Endodermal cell (in vitro differentiated cells): ENCODE data around the gene IFNA5. TPM values are rescaled to one million over a fixed set of nuclear protein-coding genes. Genes with fewer than 3 reads are reported as not detected.

Experiments used
- DNase-seq: peaks from one replicate; pipeline ENCODE4 v3.0.0-alpha.2; 2017
- H3K27ac ChIP-seq: 2 replicates; pipeline ENCODE4 v1.5.1; 2013; ENCODE audit warnings: mild to moderate bottlenecking, low read depth, low read length, moderate library complexity
- H3K27me3 ChIP-seq: 2 replicates; pipeline ENCODE4 v1.6.1; 2013; ENCODE audit warnings: mild to moderate bottlenecking, low read length, moderate library complexity; ENCODE audit not compliant: insufficient read depth, control insufficient read depth, poor library complexity, severe bottlenecking
- H3K36me3 ChIP-seq: 2 replicates; pipeline ENCODE4 v1.7.0; 2013; ENCODE audit warnings: mild to moderate bottlenecking, low read length, moderate library complexity; ENCODE audit not compliant: control insufficient read depth, insufficient read depth
- H3K4me1 ChIP-seq: one replicate; pipeline ENCODE4 v1.7.0; 2013; ENCODE audit warnings: low read length; ENCODE audit not compliant: control insufficient read depth, insufficient read depth
- H3K4me3 ChIP-seq: 2 replicates; pipeline ENCODE4 v1.5.1; 2013; ENCODE audit warnings: mild to moderate bottlenecking, low read length, moderate library complexity
- H3K9ac ChIP-seq: 2 replicates; pipeline ENCODE4 v1.6.1; 2013; ENCODE audit warnings: mild to moderate bottlenecking, low read length, moderate library complexity; ENCODE audit not compliant: poor library complexity, severe bottlenecking; ENCODE audit errors: extremely low read depth
- H3K9me3 ChIP-seq: 2 replicates; pipeline ENCODE4 v1.6.1; 2013; ENCODE audit warnings: mild to moderate bottlenecking, low read length, moderate library complexity; ENCODE audit not compliant: control insufficient read depth
- H3K27ac Mint-ChIP-seq: 2 replicates; pipeline ENCODE4 v1.8.0; 2020; ENCODE audit warnings: mixed read lengths
- H3K27me3 Mint-ChIP-seq: 2 replicates; pipeline ENCODE4 v1.8.0; 2021; ENCODE audit warnings: mild to moderate bottlenecking, mixed read lengths; ENCODE audit not compliant: insufficient read depth
- H3K36me3 Mint-ChIP-seq: 2 replicates; pipeline ENCODE4 v1.8.0; 2020; ENCODE audit warnings: low read depth, mixed read lengths
- H3K4me1 Mint-ChIP-seq: 2 replicates; pipeline ENCODE4 v1.8.0; 2020; ENCODE audit warnings: mixed read lengths
- H3K4me3 Mint-ChIP-seq: 2 replicates; pipeline ENCODE4 v1.8.0; 2020; ENCODE audit warnings: mild to moderate bottlenecking, moderate library complexity, mixed read lengths
- H3K9me3 Mint-ChIP-seq: 2 replicates; pipeline ENCODE4 v1.8.0; 2020; ENCODE audit warnings: mild to moderate bottlenecking, mixed read lengths
- WGBS, 2 experiments: methylation state at CpG; one replicate each; pipeline versions ENCODE4 v1.1.5 to v1.1.7; 2013; ENCODE audit warnings: missing lambda C conversion rate in 2 of 2, mixed read lengths in 1 of 2; ENCODE audit not compliant: insufficient coverage in 1 of 2, insufficient read length in 1 of 2; 5-methylcytosine and 5-hydroxymethylcytosine counted together
- total RNA-seq, 2 donors: library from RNA; stranded (reverse); fragmentation: NEBNext Ultra II Directional in 1 of 2; extraction: Animal tissue kit (Norgen Biotek cat#: 25700) in 1 of 2; gene quantifications; 2 replicates in 1 of 2; 3 replicates in 1 of 2; pipeline ENCODE4 v1.2.1, GENCODE V29; 2021
- TF ChIP-seq, protein P1 (sequence below): fragments of 200-600 bp; sonication (generic); conservative IDR thresholded peaks from 2 replicates; pipeline ENCODE4 v1.5.0; 2021; ENCODE audit warnings: antibody characterized with exemption, mild to moderate bottlenecking

Gene IFNA5
- total RNA-seq, 2 donors from 2014 or later, result not detected

DNA sequence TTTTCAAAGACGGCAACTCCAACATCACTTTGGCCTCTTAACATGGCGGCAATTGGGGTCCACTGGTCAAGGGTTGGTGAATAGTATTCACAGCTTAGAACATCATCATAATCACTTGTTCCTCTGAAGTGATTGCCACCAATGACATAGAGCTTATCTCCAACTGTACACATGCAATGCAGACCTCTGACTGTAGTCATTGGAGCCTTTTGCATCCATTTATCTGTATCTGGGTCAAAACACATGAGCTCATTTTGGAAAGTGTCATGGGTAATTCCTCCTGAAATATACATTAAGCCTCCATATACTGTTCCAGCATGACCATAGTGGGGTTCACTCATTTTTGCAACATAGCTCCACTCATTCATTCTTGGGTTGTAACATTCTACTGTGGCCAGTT lies 28.1 kb upstream of the IFNA5 start:
- peak overlapping the region; percentile 89 for H3K4me3 ChIP-seq
- H3K9me3 ChIP-seq, result no peaks in the 10 kb centered on the region
- no peak overlapping the region for H3K27ac ChIP-seq
- TF ChIP-seq, protein P1, sequence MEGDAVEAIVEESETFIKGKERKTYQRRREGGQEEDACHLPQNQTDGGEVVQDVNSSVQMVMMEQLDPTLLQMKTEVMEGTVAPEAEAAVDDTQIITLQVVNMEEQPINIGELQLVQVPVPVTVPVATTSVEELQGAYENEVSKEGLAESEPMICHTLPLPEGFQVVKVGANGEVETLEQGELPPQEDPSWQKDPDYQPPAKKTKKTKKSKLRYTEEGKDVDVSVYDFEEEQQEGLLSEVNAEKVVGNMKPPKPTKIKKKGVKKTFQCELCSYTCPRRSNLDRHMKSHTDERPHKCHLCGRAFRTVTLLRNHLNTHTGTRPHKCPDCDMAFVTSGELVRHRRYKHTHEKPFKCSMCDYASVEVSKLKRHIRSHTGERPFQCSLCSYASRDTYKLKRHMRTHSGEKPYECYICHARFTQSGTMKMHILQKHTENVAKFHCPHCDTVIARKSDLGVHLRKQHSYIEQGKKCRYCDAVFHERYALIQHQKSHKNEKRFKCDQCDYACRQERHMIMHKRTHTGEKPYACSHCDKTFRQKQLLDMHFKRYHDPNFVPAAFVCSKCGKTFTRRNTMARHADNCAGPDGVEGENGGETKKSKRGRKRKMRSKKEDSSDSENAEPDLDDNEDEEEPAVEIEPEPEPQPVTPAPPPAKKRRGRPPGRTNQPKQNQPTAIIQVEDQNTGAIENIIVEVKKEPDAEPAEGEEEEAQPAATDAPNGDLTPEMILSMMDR, result no peak
- Mint-ChIP-seq H3K4me1 (peaks cover 28% of the 10 kb centered on the region), H3K4me3 (peak overlapping the region; percentile 90), H3K9me3 (no peaks in the 10 kb centered on the region), H3K27me3 (peaks cover 3% of the 10 kb centered on the region), H3K27ac (no peak overlapping the region), H3K36me3 (peaks cover 21% of the 10 kb centered on the region)
- H3K36me3 ChIP-seq, result peaks cover 44% of the 10 kb centered on the region
- 90 to 100% methylated on average over 1 to 2 of the region's 2 CpGs for WGBS, 2 experiments
- DNase-seq, result no peak
- no peak overlapping the region for H3K9ac ChIP-seq
- H3K4me1 ChIP-seq, result peaks cover 7% of the 10 kb centered on the region
- H3K27me3 ChIP-seq, result peaks cover 3% of the 10 kb centered on the region

DNA sequence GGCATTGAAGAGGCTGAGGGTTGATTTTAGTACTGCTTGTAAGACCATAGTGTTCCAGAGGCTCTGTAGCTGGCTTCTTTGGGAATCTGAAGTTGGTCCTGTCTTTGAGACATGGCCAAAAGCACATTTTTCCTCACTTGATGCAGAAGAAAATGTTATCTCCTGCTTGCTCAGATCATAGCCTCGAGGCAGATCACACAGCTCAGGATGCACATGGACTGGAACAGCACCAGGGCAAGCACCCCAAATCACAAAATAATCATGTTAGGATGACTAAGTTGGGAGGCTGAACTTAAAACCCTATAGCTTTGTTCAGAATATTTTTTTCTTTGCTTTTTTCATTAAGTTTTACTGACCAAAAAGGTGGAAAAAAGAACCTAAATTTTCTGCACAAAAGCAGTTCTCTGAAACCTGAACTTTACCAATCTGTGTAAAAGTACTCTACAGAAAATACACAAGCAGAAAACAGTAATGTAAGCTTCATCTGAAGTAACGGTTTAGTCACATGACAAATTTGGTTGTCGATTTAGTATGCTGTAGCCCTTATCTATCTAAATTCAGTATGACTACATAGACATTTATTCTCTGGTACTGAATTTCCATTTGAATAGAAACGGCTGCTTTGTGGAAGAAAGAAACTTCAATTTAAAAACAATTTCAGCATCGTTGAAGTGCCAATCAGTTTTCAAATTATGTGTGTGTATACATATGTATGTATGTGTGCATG lies 26.7 kb upstream of the IFNA5 start:
- Mint-ChIP-seq H3K9me3 (no peaks in the 10 kb centered on the region), H3K27ac (no peak overlapping the region), H3K4me3 (no peak overlapping the region), H3K4me1 (peaks cover 28% of the 10 kb centered on the region), H3K27me3 (no peaks in the 10 kb centered on the region), H3K36me3 (peaks cover 21% of the 10 kb centered on the region)
- no peaks in the 10 kb centered on the region for H3K27me3 ChIP-seq
- H3K4me1 ChIP-seq, result peaks cover 7% of the 10 kb centered on the region
- no peak overlapping the region for H3K9ac ChIP-seq
- TF ChIP-seq, protein P1, result no peak
- no peaks in the 10 kb centered on the region for H3K9me3 ChIP-seq
- H3K27ac ChIP-seq, result no peak overlapping the region
- H3K36me3 ChIP-seq, result peaks cover 44% of the 10 kb centered on the region
- no peak for DNase-seq
- WGBS, 2 experiments, result 83 to 90% methylated on average over 3 to 5 of the region's 5 CpGs
- peak overlapping the region; percentile 89 for H3K4me3 ChIP-seq

DNA sequence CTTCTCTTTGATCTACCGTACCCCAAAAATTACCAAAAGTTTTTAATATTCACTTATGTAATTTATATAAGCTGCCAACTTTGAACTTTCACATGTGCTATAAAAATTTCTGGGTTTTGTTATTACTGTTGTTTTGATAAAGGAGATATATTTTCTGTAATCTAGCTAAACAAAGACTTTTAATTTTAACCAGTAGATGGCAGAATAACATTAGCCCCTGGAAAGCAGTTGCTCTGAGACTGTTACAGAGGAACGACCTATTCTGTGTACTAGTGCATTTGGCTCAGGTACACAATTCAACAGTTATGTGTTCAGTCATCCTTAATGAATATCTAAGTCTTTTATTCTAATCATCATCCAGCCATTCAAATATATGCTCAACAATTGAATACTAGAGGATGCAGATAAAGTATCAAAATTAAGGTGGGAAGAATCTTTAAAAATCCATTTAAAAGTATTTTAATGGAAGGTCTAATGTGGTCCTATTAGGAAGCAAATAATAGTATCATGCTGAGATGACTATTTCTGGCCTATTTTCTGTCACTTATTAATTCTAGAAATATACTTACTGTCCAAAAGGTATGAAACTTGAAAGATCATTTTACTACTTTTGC lies 21.5 kb upstream of the IFNA5 start:
- no peak for DNase-seq
- Mint-ChIP-seq H3K4me3 (no peak overlapping the region), H3K4me1 (peaks cover 6% of the 10 kb centered on the region), H3K9me3 (no peaks in the 10 kb centered on the region), H3K27ac (no peak overlapping the region), H3K36me3 (peaks cover 18% of the 10 kb centered on the region), H3K27me3 (no peaks in the 10 kb centered on the region)
- Histone ChIP-seq H3K27me3 (no peaks in the 10 kb centered on the region), H3K4me1 (no peaks in the 10 kb centered on the region), H3K27ac (no peak overlapping the region), H3K9me3 (no peaks in the 10 kb centered on the region), H3K4me3 (no peak overlapping the region), H3K9ac (no peak overlapping the region), H3K36me3 (peaks cover 51% of the 10 kb centered on the region)
- TF ChIP-seq, protein P1, result peak; percentile 88
- WGBS, 2 experiments, result 0 to 15% methylated on average over 1 of the region's 2 CpGs
